BJ (cell line): Measurements from ENCODE around the gene OMP. TPM values are rescaled to one million over a fixed set of nuclear protein-coding genes. Genes with fewer than 3 reads are reported as not detected.
"Not testable (repeated sequence)": the region's sequence is repeated elsewhere in the genome, so short reads cannot be mapped to it uniquely, and the experiment has no call there.

ENCODE experiments used
- CTCF ChIA-PET: fragments of 350-600 bp; formaldehyde crosslinking; extraction: SDS; loops from one replicate; lab custom pipeline; 2021; ENCODE audit warnings: antibody characterized with exemption, inconsistent platforms; lab: Yijun Ruan, JAX
- POLR2A ChIA-PET: fragments of 300-600 bp; sonication (Branson Sonifier 250); formaldehyde crosslinking; extraction: SDS; loops from one replicate; lab custom pipeline; 2021; ENCODE audit warnings: antibody characterized with exemption; lab: Charles Lee
- DNase-seq: peaks from one replicate; pipeline ENCODE4 v3.0.0-alpha.2; 2011; ENCODE audit warnings: low read depth
- H3K27me3 ChIP-seq: 2 replicates; pipeline ENCODE4 v1.6.0; 2011; ENCODE audit warnings: low read length; ENCODE audit not compliant: control insufficient read depth, insufficient read depth
- H3K36me3 ChIP-seq: 2 replicates; pipeline ENCODE4 v1.5.1; 2011; ENCODE audit warnings: low read length; ENCODE audit not compliant: control insufficient read depth, insufficient read depth
- H3K4me3 ChIP-seq: 2 replicates; pipeline ENCODE4 v1.5.1; 2011; ENCODE audit warnings: low read depth, mild to moderate bottlenecking, control low read depth, low read length
- CTCF ChIP-seq: IDR thresholded peaks from 2 replicates; pipeline ENCODE4 v1.5.1; 2011; ENCODE audit warnings: low read depth, mild to moderate bottlenecking, control low read depth, inconsistent platforms, low read length, moderate library complexity; ENCODE audit not compliant: insufficient read depth
- polyA plus RNA-seq: library from polyadenylated mRNA; depleted of rRNA; stranded (reverse); fragments of >200 nt; gene quantifications from 2 replicates; pipeline ENCODE4 v1.2.3, GENCODE V29; 2011

Gene OMP
- polyA plus RNA-seq, 1 experiment, result not detected

GRCh38 chr11:77060234-77060633 is 42.4 kb upstream of the OMP start:
- no peaks in the 10 kb centered on the region for H3K36me3 ChIP-seq
- H3K4me3 ChIP-seq, result no peak overlapping the region
- peaks cover 2% of the 10 kb centered on the region; the same call in 1 of the 2 replicates for H3K27me3 ChIP-seq
- no peak for TF ChIP-seq CTCF
- CTCF ChIA-PET, result interaction anchor here (2.9 kb wide), 1 partner anchor 31 kb away, joined by 11 read pairs; no protein-coding TSS in a partner anchor
- POLR2A ChIA-PET, result no interaction called here
- DNase-seq, result no peak

GRCh38 chr11:77061258-77061657 is 41.4 kb upstream of the OMP start:
- H3K27me3 ChIP-seq, CTCF ChIA-PET, POLR2A ChIA-PET: not testable (repeated sequence)

GRCh38 chr11:77062924-77063323 is 39.7 kb upstream of the OMP start:
- no peak; the same call in 1 of the 2 replicates for TF ChIP-seq CTCF
- H3K36me3 ChIP-seq, result no peaks in the 10 kb centered on the region
- DNase-seq, result no peak
- ChIA-PET CTCF (interaction anchor here (0.9 to 5.2 kb wide), 8 partner anchors 10 to 45 kb away, joined by 3 to 86 read pairs (median 3); no protein-coding TSS in a partner anchor), POLR2A (no interaction called here)
- peaks cover 2% of the 10 kb centered on the region; the same call in 1 of the 2 replicates for H3K27me3 ChIP-seq
- no peak overlapping the region for H3K4me3 ChIP-seq

More at GRCh38 chr11:77061258-77061657, 41.4 kb upstream of the OMP start:
- DNase-seq, H3K36me3 ChIP-seq, H3K4me3 ChIP-seq: not testable (repeated sequence)

GRCh38 chr11:77063407-77063806 is 39.2 kb upstream of the OMP start:
- CTCF ChIA-PET, result interaction anchor here (0.9 to 5.2 kb wide), 7 partner anchors 10 to 44 kb away, joined by 3 to 86 read pairs (median 3); no protein-coding TSS in a partner anchor
- POLR2A ChIA-PET, result no interaction called here

GRCh38 chr11:77063861-77064260 is 38.8 kb upstream of the OMP start:
- Histone ChIP-seq H3K36me3 (no peaks in the 10 kb centered on the region), H3K27me3 (peaks cover 2% of the 10 kb centered on the region; the same call in 1 of the 2 replicates), H3K4me3 (no peak overlapping the region)
- ChIA-PET POLR2A (no interaction called here), CTCF (interaction anchor here (1.1 to 5.2 kb wide), 5 partner anchors 9 to 38 kb away, joined by 3 to 86 read pairs (median 10); no protein-coding TSS in a partner anchor)
- no peak for DNase-seq
- no peak for TF ChIP-seq CTCF

More at GRCh38 chr11:77063407-77063806, 39.2 kb upstream of the OMP start:
- Histone ChIP-seq H3K4me3 (no peak overlapping the region), H3K27me3 (peaks cover 2% of the 10 kb centered on the region; the same call in 1 of the 2 replicates), H3K36me3 (no peaks in the 10 kb centered on the region)
- no peak for DNase-seq
- TF ChIP-seq CTCF, result no peak
